Left renal pelvis (tissue), 4 donors: Measurements from ENCODE around the gene CMA1. TPM values are rescaled to one million over a fixed set of nuclear protein-coding genes. Genes with fewer than 3 reads are reported as not detected.
"Not testable (repeated sequence)": the region's sequence is repeated elsewhere in the genome, so short reads cannot be mapped to it uniquely, and the experiment has no call there.

Experiments used
- DNase-seq, 4 donors: peaks; one replicate each; pipeline ENCODE4 v3.0.0-alpha.2; 2013; ENCODE audit warnings: low read depth in 4 of 4, low spot score in 3 of 4
- polyA plus RNA-seq, 4 donors: library from polyadenylated mRNA; unstranded; fragments of 120-200 nt; gene quantifications; one replicate each; pipeline ENCODE4 v1.2.1, GENCODE V29; 2013; ENCODE audit not compliant: insufficient read length in 4 of 4

The CMA1 gene
- polyA plus RNA-seq, 4 donors: 0.16 to 0.58 (median 0.34) TPM

- DNase-seq: not testable (repeated sequence)
These were observed 37.6 kb downstream of the CMA1 start for GRCh38 chr14:24470450-24470849.

- DNase-seq: no peak
These were observed 42.3 kb downstream of the CMA1 start for GRCh38 chr14:24465805-24466204.

GRCh38 chr14:24465368-24465767 is 42.7 kb downstream of the CMA1 start:
- no peak for DNase-seq

DNA sequence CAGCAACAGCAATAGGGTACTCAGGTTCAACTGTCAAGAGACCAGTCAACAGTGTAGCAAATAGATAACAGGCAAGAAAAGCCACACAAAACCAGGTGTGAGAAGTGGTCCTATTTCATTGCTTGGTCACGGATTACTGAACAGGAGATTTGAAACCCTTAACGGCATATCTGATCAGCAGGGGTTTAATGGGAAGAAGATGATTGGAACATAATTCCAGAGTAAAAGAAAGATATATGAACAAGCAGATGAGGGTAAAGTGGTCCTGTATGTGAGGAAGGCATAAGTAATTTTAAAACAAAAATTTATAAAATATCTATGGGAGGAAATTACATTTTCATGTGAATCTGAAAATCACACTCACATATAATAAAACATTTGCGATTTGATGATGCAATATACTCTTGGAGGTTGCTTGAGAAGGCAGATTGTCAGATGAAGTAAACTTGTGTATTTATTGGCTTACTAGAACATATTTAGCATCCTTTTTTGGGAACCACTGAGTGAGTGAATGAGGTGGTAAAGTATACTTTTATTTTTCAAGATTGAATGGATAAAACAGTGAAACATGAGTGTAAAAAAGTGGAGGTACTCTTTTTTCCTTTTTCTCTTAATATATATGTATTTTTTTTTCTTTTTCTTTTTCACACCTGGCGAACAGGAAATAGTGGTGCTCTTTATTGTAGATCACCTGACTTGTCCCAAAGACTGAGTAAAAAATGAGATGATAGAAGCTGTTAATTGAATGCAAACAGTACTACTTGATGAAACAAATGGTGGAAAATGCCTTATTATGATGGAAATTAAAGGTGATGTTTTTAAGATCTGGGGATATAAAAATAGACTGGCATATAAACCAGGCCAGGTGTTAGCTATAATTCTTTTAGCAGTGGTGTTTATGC is 43.9 kb downstream of the CMA1 start:
- DNase-seq: no peak

GRCh38 chr14:24463017-24463883 is 44.8 kb downstream of the CMA1 start:
- no peak for DNase-seq

GRCh38 chr14:24461336-24461735 is 46.7 kb downstream of the CMA1 start:
- DNase-seq: no peak

DNA sequence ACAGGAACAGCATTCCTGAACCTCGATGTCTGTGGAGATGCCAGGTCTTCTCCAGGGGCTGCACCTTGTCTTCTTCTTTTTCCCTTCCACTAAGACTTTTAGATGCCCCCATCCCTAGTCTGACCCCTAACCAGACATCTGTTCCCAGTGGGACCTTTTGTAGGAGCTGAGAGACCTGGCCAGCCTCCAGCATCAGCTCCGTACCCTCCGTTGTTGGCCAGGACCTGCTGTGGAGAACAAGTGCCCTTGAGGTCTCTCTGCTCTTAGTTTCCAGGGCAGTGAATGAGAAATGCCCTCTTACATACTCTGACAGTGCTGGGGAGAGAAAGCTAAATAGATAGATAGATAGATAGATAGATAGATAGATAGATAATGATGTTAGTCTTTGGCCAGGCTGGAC is 48.7 kb downstream of the CMA1 start:
- DNase-seq: no peak

DNA sequence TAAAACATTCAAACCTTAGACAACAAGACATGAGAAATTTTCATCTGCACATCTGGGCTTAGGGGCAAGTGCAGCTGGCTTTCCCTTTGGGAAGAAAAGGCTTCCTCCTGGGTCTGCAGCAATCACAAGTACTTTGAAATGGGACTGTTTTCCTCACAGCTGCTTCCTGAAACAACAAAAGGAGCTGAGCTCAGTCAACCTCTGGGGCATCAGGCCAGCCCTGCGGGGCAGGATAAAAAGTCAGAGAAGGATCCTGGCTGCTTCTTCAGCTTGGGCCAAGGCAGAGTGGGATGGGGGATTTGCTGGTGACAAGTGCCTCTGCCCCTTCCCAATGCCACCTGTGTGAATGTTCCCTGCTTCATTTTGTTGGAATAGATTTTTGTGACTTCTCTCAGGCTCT is 49.3 kb downstream of the CMA1 start:
- no peak for DNase-seq

DNA sequence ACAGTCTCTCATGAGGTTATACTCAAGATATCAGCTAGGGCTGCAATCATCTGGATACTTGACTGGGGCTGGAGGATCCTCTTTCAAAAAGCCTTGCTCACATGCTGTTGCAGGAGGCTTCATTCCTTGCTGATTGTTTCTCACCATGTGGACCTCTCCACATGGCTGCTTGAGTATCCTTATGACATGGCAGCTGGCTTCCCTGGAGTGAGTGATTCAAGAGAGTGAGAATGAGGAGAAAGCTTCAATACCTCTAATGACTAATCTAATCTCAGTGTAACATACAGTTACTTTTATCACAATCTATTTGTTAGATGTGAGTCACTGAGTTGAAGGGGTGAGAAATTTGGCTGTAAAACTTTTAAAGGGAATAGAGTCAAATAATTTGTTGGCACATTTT is 51.1 kb downstream of the CMA1 start:
- no peak for DNase-seq

Other genes with a start within 250 kb of the CMA1 start
- gene TGM1, start 245.1 kb downstream of the CMA1 start, polyA plus RNA-seq: 1 to 10 TPM; 1.6 to 6.6 (median 2.6) TPM
- 10 to 100 TPM; 19.4 to 28.6 (median 20.3) TPM for gene RABGGTA, start 236.7 kb downstream of the CMA1 start, polyA plus RNA-seq
- 10 to 100 TPM; 27.8 to 54.8 (median 43.2) TPM for gene DHRS1, start 208.5 kb downstream of the CMA1 start, polyA plus RNA-seq
- 10 to 100 TPM; 20.0 to 27.0 (median 25.4) TPM for gene NOP9, start 208.4 kb downstream of the CMA1 start, polyA plus RNA-seq
- 10 to 100 TPM; 20.2 to 28.4 (median 24.5) TPM for gene CIDEB, start 200.3 kb downstream of the CMA1 start, polyA plus RNA-seq
- 1 to 10 TPM; 1.7 to 4.4 (median 3.0) TPM for gene LTB4R2, start 198.1 kb downstream of the CMA1 start, polyA plus RNA-seq
- 1 to 10 TPM; 2.1 to 6.5 (median 4.9) TPM for gene LTB4R, start 196.8 kb downstream of the CMA1 start, polyA plus RNA-seq
- gene ADCY4, start 173.2 kb downstream of the CMA1 start, polyA plus RNA-seq: 10 to 100 TPM in 3 of 4 donors, 1 to 10 TPM in 1; 8.4 to 23.3 (median 20.0) TPM
- gene RIPK3, start 168.3 kb downstream of the CMA1 start, polyA plus RNA-seq: 1 to 10 TPM; 2.3 to 4.3 (median 3.8) TPM
- gene NFATC4, start 140.1 kb downstream of the CMA1 start, polyA plus RNA-seq: 100 to 1,000 TPM in 1 of 4 donors, 10 to 100 TPM in 3; 52.5 to 151 (median 78.2) TPM
- gene NYNRIN, start 109.3 kb downstream of the CMA1 start, polyA plus RNA-seq: 10 to 100 TPM; 46.0 to 95.5 (median 49.4) TPM
- 1 to 10 TPM; 2.2 to 4.7 (median 2.6) TPM for gene CBLN3, start 78.6 kb downstream of the CMA1 start, polyA plus RNA-seq
- 10 to 100 TPM; 35.8 to 50.0 (median 40.5) TPM for gene KHNYN, start 78.3 kb downstream of the CMA1 start, polyA plus RNA-seq
- 10 to 100 TPM; 37.9 to 82.1 (median 52.3) TPM for gene SDR39U1, start 65.5 kb downstream of the CMA1 start, polyA plus RNA-seq
- under 1 TPM; 0.30 to 0.95 (median 0.54) TPM for gene CTSG, start 68.0 kb upstream of the CMA1 start, polyA plus RNA-seq
- gene GZMH, start 101.4 kb upstream of the CMA1 start, polyA plus RNA-seq: under 1 TPM in 2 of 4 donors, not detected in 2; 0.21 to 0.53 TPM
- gene GZMB, start 125.9 kb upstream of the CMA1 start, polyA plus RNA-seq: under 1 TPM; 0.22 to 0.75 (median 0.46) TPM